Measurements from ENCODE around the gene MOSMO. TPM values are rescaled to one million over a fixed set of nuclear protein-coding genes. Genes with fewer than 3 reads are reported as not detected.

The MOSMO gene
- total and polyA plus RNA-seq, 10 of the 15 experiments (the other 5 are each of a cell fraction or from before 2014, with no cell fraction given) = 1.7 to 26.7 (median 12.2) TPM

DNA sequence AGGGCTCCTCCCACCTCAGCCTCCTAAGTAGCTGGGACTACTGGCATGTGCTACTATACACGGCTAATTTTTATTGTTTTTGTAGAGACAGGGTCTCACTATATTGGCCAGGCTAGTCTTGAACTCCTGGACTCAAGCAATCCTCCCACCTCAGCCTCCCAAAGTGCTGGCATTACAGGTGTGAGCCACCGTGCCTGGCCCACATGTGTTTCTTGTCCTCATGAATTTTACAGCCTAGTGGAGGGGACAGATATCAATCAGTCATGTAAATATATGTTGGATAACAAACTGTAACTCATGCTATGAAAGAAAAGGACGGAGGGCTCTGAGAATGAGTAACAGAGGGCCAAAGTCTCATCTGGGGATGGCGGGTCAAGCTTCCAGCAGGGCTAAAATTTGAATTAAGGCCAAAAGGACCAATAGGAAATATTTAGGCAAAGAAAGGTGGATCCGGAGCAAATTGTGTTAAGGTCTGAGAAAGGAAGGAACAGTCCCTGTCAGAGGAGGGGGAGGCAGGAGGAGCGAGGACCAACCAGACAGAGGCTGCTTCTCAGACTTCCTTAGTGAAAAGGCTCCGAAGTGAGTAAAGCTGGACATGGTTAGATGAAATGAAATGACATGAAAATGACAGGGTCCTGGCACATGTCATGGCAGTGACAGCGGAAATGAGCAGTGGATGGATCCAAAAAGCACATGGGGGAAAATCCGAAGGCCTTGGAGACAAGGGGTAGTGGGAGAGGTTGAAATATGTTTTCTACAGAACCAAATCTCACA, 10.8 kb upstream of the MOSMO start:
- no peak overlapping the region for H2AFZ ChIP-seq (ENCODE audit: control insufficient read depth, low read depth, low read length)
- RAD21 ChIA-PET (ENCODE audit: unreplicated experiment) = interaction anchor here (1.2 to 22.7 kb wide), 4 partner anchors 11 to 191 kb away, joined by 3 to 466 read pairs (median 6); partner anchors contain the start of gene MOSMO
- TF ChIP-seq, protein P1, sequence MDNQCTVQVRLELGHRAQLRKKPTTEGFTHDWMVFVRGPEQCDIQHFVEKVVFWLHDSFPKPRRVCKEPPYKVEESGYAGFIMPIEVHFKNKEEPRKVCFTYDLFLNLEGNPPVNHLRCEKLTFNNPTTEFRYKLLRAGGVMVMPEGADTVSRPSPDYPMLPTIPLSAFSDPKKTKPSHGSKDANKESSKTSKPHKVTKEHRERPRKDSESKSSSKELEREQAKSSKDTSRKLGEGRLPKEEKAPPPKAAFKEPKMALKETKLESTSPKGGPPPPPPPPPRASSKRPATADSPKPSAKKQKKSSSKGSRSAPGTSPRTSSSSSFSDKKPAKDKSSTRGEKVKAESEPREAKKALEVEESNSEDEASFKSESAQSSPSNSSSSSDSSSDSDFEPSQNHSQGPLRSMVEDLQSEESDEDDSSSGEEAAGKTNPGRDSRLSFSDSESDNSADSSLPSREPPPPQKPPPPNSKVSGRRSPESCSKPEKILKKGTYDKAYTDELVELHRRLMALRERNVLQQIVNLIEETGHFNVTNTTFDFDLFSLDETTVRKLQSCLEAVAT (IDR thresholded peaks at IDR 0.05) = no peak
- TF ChIP-seq ZSCAN29 (IDR thresholded peaks at IDR 0.05) (no peak), ZBED1 (IDR thresholded peaks at IDR 0.05; ENCODE audit: borderline replicate concordance) (no peak), POLR2AphosphoS5 (IDR thresholded peaks at IDR 0.05; ENCODE audit: low read length) (no peak), MTA2 (IDR thresholded peaks at IDR 0.05; ENCODE audit: low read depth) (no peak), POLR2AphosphoS2 (IDR thresholded peaks at IDR 0.05; ENCODE audit: low read depth, low read length) (no peak), SP1 (IDR thresholded peaks at IDR 0.05; ENCODE audit: low read depth, low read length) (no peak), GABPA (IDR thresholded peaks at IDR 0.05; ENCODE audit: low read depth) (no peak), MXI1 (IDR thresholded peaks at IDR 0.05; ENCODE audit: low read depth, low read length) (no peak), SUZ12 (IDR thresholded peaks at IDR 0.05; ENCODE audit: unreplicated experiment) (no peak), NFXL1 (IDR thresholded peaks at IDR 0.05; ENCODE audit: borderline replicate concordance) (no peak)
- TF ChIP-seq, protein P2, sequence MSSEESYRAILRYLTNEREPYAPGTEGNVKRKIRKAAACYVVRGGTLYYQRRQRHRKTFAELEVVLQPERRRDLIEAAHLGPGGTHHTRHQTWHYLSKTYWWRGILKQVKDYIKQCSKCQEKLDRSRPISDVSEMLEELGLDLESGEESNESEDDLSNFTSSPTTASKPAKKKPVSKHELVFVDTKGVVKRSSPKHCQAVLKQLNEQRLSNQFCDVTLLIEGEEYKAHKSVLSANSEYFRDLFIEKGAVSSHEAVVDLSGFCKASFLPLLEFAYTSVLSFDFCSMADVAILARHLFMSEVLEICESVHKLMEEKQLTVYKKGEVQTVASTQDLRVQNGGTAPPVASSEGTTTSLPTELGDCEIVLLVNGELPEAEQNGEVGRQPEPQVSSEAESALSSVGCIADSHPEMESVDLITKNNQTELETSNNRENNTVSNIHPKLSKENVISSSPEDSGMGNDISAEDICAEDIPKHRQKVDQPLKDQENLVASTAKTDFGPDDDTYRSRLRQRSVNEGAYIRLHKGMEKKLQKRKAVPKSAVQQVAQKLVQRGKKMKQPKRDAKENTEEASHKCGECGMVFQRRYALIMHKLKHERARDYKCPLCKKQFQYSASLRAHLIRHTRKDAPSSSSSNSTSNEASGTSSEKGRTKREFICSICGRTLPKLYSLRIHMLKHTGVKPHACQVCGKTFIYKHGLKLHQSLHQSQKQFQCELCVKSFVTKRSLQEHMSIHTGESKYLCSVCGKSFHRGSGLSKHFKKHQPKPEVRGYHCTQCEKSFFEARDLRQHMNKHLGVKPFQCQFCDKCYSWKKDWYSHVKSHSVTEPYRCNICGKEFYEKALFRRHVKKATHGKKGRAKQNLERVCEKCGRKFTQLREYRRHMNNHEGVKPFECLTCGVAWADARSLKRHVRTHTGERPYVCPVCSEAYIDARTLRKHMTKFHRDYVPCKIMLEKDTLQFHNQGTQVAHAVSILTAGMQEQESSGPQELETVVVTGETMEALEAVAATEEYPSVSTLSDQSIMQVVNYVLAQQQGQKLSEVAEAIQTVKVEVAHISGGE (CRISPR knock-in tag; IDR thresholded peaks at IDR 0.05) = no peak
- TF ChIP-seq, protein P3, sequence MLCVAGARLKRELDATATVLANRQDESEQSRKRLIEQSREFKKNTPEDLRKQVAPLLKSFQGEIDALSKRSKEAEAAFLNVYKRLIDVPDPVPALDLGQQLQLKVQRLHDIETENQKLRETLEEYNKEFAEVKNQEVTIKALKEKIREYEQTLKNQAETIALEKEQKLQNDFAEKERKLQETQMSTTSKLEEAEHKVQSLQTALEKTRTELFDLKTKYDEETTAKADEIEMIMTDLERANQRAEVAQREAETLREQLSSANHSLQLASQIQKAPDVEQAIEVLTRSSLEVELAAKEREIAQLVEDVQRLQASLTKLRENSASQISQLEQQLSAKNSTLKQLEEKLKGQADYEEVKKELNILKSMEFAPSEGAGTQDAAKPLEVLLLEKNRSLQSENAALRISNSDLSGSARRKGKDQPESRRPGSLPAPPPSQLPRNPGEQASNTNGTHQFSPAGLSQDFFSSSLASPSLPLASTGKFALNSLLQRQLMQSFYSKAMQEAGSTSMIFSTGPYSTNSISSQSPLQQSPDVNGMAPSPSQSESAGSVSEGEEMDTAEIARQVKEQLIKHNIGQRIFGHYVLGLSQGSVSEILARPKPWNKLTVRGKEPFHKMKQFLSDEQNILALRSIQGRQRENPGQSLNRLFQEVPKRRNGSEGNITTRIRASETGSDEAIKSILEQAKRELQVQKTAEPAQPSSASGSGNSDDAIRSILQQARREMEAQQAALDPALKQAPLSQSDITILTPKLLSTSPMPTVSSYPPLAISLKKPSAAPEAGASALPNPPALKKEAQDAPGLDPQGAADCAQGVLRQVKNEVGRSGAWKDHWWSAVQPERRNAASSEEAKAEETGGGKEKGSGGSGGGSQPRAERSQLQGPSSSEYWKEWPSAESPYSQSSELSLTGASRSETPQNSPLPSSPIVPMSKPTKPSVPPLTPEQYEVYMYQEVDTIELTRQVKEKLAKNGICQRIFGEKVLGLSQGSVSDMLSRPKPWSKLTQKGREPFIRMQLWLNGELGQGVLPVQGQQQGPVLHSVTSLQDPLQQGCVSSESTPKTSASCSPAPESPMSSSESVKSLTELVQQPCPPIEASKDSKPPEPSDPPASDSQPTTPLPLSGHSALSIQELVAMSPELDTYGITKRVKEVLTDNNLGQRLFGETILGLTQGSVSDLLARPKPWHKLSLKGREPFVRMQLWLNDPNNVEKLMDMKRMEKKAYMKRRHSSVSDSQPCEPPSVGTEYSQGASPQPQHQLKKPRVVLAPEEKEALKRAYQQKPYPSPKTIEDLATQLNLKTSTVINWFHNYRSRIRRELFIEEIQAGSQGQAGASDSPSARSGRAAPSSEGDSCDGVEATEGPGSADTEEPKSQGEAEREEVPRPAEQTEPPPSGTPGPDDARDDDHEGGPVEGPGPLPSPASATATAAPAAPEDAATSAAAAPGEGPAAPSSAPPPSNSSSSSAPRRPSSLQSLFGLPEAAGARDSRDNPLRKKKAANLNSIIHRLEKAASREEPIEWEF (IDR thresholded peaks at IDR 0.05; ENCODE audit: insufficient replicate concordance, low read depth, low read length) = no peak

More for the DNA sequence above, 10.8 kb upstream of the MOSMO start:
- H4K20me1 ChIP-seq (ENCODE audit: control insufficient read depth, insufficient read depth) = no peaks in the 10 kb centered on the region
- no peak overlapping the region for H3K4me3 ChIP-seq
- ATAC-seq (no peak), DNase-seq (ENCODE audit: low read depth, low spot score) (no peak), FAIRE-seq (no peak)
- H3K27me3 ChIP-seq (replicated peaks in 1 of 2; ENCODE audit: control insufficient read depth in 2 of 2, insufficient read depth in 2 of 2, low read length in 1 of 2) = no peaks in the 10 kb centered on the region
- no peak overlapping the region for H3K4me2 ChIP-seq (ENCODE audit: control insufficient read depth, insufficient read depth)
- H3K27ac ChIP-seq (ENCODE audit: control insufficient read depth, insufficient read depth) = no peak overlapping the region
- intact Hi-C loops (cut with micrococcal nuclease; ENCODE audit: unreplicated experiment) (no loop called here), in situ Hi-C loops (cut with MboI) (loop anchor here (5.0 kb wide), 1 partner anchor 95 kb away; the partner anchor contains the start of gene VWA3A)
- H3K36me3 ChIP-seq (ENCODE audit: control insufficient read depth in 2 of 2, insufficient read depth in 2 of 2, low read length in 1 of 2) = no peaks in the 10 kb centered on the region
- SMC1A ChIA-PET (ENCODE audit: uncharacterized antibody, unreplicated experiment) = interaction anchor here (1.1 to 25.5 kb wide), 4 partner anchors 52 to 103 kb away, joined by 3 to 567 read pairs (median 4); no protein-coding TSS in a partner anchor
- H3K4me1 ChIP-seq (ENCODE audit: control insufficient read depth, insufficient read depth, low read length) = no peaks in the 10 kb centered on the region
- H3K9ac ChIP-seq (ENCODE audit: control insufficient read depth, insufficient read depth, low read length) = no peak overlapping the region
- 49% methylated on average over 9 of the region's 9 CpGs for WGBS (ENCODE audit: insufficient coverage, insufficient replicate concordance, low lambda C conversion rate, missing lambda C conversion rate)
- no peaks in the 10 kb centered on the region for H3K9me3 ChIP-seq (replicated peaks; ENCODE audit: control insufficient read depth, insufficient read depth, low read length)
- no TSS peak for BruUV-seq (replicated peaks)
- POLR2A ChIA-PET = interaction anchor here (0.6 kb wide), 1 partner anchor 14 kb away, joined by 4 read pairs; no protein-coding TSS in a partner anchor
- CTCF ChIA-PET = interaction anchor here (0.6 to 20.1 kb wide), 8 partner anchors 17 to 1155 kb away, joined by 3 to 686 read pairs (median 4); no protein-coding TSS in a partner anchor
- no peaks in the 10 kb centered on the region for H3K79me2 ChIP-seq (ENCODE audit: control insufficient read depth, insufficient read depth, low read length)
